ENCODE measurements around the gene PDE4A.

PDE4A gene

DNA sequence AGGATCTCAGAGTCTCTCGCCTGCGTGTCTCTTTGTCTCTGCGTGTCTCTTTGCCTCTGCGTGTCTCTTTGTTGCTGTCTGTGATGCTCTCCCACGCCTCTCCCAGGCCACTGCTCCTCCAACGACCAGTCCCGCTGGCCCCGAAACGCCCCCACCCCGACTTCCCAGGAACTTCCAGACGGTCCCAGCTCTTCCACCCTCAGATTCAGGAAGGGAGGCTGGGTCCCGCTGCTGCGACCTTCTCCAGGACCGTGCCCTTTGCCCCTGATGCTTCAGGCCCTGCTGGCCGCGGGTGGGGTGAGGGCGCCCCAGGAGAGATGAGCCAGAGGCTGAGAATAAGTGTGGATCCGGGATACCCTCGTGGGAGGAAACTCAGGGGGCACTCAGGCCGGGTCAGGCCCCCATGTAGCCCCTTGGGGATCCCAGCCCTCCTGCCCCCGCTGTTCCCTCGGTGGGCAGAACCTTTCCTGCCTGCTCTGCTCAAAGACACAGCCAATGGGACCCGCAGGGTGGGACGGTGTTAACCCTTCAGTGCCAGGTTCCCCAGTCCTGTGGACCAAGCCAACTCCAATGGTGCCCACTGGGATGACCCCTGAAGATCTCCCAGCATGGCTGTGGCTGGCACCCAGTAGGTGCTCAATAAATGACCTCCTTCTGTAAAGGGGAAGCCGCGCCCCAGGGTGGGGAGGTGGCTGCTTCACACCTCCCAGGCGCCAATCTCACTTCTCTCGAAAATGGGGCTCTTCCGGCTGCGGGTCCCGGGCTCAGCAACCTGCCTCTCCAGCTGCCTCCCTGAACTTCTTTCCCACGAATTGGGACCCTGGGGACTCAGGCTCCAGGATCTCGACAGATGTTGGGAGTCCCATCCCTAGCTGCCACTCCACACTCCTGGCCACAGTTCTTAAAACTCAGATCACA lies 98.4 kb downstream of the PDE4A start:
- no peaks in the 10 kb centered on the region for H3K9me3 Mint-ChIP-seq
- H3K36me3 Mint-ChIP-seq: no peaks in the 10 kb centered on the region
- no peak overlapping the region for H3K27ac Mint-ChIP-seq
- H3K27me3 Mint-ChIP-seq: peaks cover 61% of the 10 kb centered on the region
- H3K4me3 Mint-ChIP-seq: no peak overlapping the region
- peak; percentile 31 for ATAC-seq
- peaks cover 35% of the 10 kb centered on the region for H3K4me1 Mint-ChIP-seq
